Endothelial cell of umbilical vein (primary cell): ENCODE measurements around the gene RSPH6A. TPM values are rescaled to one million over a fixed set of nuclear protein-coding genes. Genes with fewer than 3 reads are reported as not detected.

Experiments used
- BruUV-seq: library from RNA; stranded (reverse); fragments of 400-500 nt; replicated peaks from 2 replicates; lab custom pipeline; 2021; lab: Mats Ljungman, UMichigan
- CTCF ChIA-PET: fragments of 300-600, 350-600 bp; sonication (Branson Sonifier 250); formaldehyde crosslinking; loops from one replicate; lab custom pipeline; 2021; ENCODE audit warnings: antibody characterized with exemption, inconsistent platforms; lab: Charles Lee
- POLR2A ChIA-PET: fragments of 300-600, 350-600 bp; sonication (Branson Sonifier 250); formaldehyde crosslinking; loops from one replicate; lab custom pipeline; 2021; ENCODE audit warnings: antibody characterized with exemption, inconsistent platforms; lab: Charles Lee
- DNase-seq: peaks from one replicate; pipeline ENCODE4 v3.0.0-alpha.2; 2011; ENCODE audit warnings: low read depth, low spot score
- FAIRE-seq: peaks from 2 replicates; lab custom pipeline; 2011; peaks lifted over from hg19 to GRCh38; lab: Jason Lieb, UNC
- H2AFZ ChIP-seq: 2 replicates; pipeline ENCODE4 v1.6.0; 2012; ENCODE audit warnings: low read depth, low read length, control low read depth, inconsistent platforms
- H3K27ac ChIP-seq: 2 replicates; pipeline ENCODE4 v1.5.1; 2011; ENCODE audit warnings: low read depth, mild to moderate bottlenecking, control low read depth, low read length, moderate library complexity; ENCODE audit not compliant: insufficient read depth
- H3K27me3 ChIP-seq, 2 experiments: 2 replicates each; pipeline versions ENCODE4 v1.6.0 to v1.6.1; 2011; ENCODE audit warnings: low read length in 2 of 2, mixed read lengths in 1 of 2; ENCODE audit not compliant: control insufficient read depth in 2 of 2, insufficient read depth in 2 of 2
- H3K36me3 ChIP-seq, 2 experiments: 2 replicates in 1 of 2; 3 replicates in 1 of 2; pipeline ENCODE4 v1.5.1; 2011; ENCODE audit warnings: low read length in 2 of 2, mild to moderate bottlenecking in 1 of 2, moderate library complexity in 1 of 2; ENCODE audit not compliant: control insufficient read depth in 2 of 2, insufficient read depth in 2 of 2; ENCODE audit errors: extremely low read depth in 1 of 2
- H3K4me1 ChIP-seq: 3 replicates; pipeline ENCODE4 v1.5.1; 2011; ENCODE audit warnings: mild to moderate bottlenecking, low read length; ENCODE audit not compliant: control insufficient read depth, insufficient read depth; ENCODE audit errors: extremely low read depth
- H3K4me2 ChIP-seq: 2 replicates; pipeline ENCODE4 v1.6.1; 2011; ENCODE audit warnings: low read length, control low read depth, mixed read lengths; ENCODE audit not compliant: insufficient read depth
- H3K4me3 ChIP-seq, 3 experiments: fragments of 200-600 bp in 1 of 3; sonication (generic), shearing (Covaris generic) in 1 of 3; replicated peaks in 1 of 3; 2 replicates each; pipeline ENCODE4 v1.5.1; 2011 to 2016; ENCODE audit warnings: control low read depth in 3 of 3, low read length in 3 of 3, mild to moderate bottlenecking in 2 of 3, inconsistent platforms in 1 of 3, low read depth in 1 of 3, moderate library complexity in 1 of 3; ENCODE audit not compliant: insufficient read depth in 1 of 3
- H3K79me2 ChIP-seq: 2 replicates; pipeline ENCODE4 v1.6.0; 2012; ENCODE audit warnings: low read length, inconsistent platforms; ENCODE audit not compliant: control insufficient read depth, insufficient read depth
- H3K9ac ChIP-seq: replicated peaks from 2 replicates; pipeline ENCODE3; 2011; ENCODE audit warnings: low read length, control low read depth; ENCODE audit not compliant: insufficient read depth; ENCODE audit errors: extremely low read depth
- H3K9me1 ChIP-seq: replicated peaks from 3 replicates; pipeline ENCODE4 v1.6.0; 2011; ENCODE audit warnings: mild to moderate bottlenecking, low read length; ENCODE audit not compliant: control insufficient read depth, insufficient read depth; ENCODE audit errors: extremely low read depth
- H3K9me3 ChIP-seq: replicated peaks from 2 replicates; pipeline ENCODE4 v1.5.1; 2012; ENCODE audit warnings: low read length, inconsistent platforms; ENCODE audit not compliant: control insufficient read depth, insufficient read depth
- H4K20me1 ChIP-seq: replicated peaks from 2 replicates; pipeline ENCODE3; 2011; ENCODE audit warnings: mild to moderate bottlenecking, low read length; ENCODE audit not compliant: control insufficient read depth, insufficient read depth; ENCODE audit errors: extremely low read depth
- CTCF ChIP-seq, 2 donors: IDR thresholded peaks; 1 replicate in 1 of 2; 2 replicates in 1 of 2; pipeline ENCODE4 v1.5.1; 2011; ENCODE audit warnings: low read length in 2 of 2, mild to moderate bottlenecking in 2 of 2, moderate library complexity in 2 of 2, control low read depth in 1 of 2, inconsistent platforms in 1 of 2, low read depth in 1 of 2; ENCODE audit not compliant: insufficient read depth in 1 of 2; ENCODE audit errors: extremely low read depth in 1 of 2
- EZH2 ChIP-seq: IDR thresholded peaks from 2 replicates; pipeline ENCODE4 v1.6.1; 2012; ENCODE audit warnings: borderline replicate concordance, low read depth, mild to moderate bottlenecking, moderate library complexity, low read length, inconsistent platforms; ENCODE audit not compliant: severe bottlenecking
- FOS ChIP-seq: IDR thresholded peaks from 2 replicates; pipeline ENCODE4 v1.6.1; 2011; ENCODE audit warnings: mild to moderate bottlenecking, low read length, moderate library complexity, borderline replicate concordance; ENCODE audit not compliant: insufficient read depth
- GATA2 ChIP-seq: IDR thresholded peaks from 2 replicates; pipeline ENCODE4 v1.7.0; 2011; ENCODE audit warnings: low read depth, mild to moderate bottlenecking, moderate library complexity, mixed read lengths, low read length; ENCODE audit not compliant: insufficient read length, insufficient read depth
- JUN ChIP-seq: IDR thresholded peaks from 2 replicates; pipeline ENCODE4 v1.6.1; 2011; ENCODE audit warnings: borderline replicate concordance, low read depth; ENCODE audit not compliant: insufficient read length, insufficient read depth
- MAX ChIP-seq: IDR thresholded peaks from 2 replicates; pipeline ENCODE4 v1.6.1; 2011; ENCODE audit not compliant: insufficient read depth, insufficient read length
- MYC ChIP-seq: IDR thresholded peaks from one replicate; pipeline ENCODE4 v1.6.1; 2011; ENCODE audit warnings: mild to moderate bottlenecking, low read depth, low read length
- POLR2A ChIP-seq: IDR thresholded peaks from 2 replicates; pipeline ENCODE4 v1.6.1; 2012; ENCODE audit warnings: low read depth, mild to moderate bottlenecking, control low read depth, low read length
- POLR2AphosphoS5 ChIP-seq: IDR thresholded peaks from 2 replicates; pipeline ENCODE4 v1.6.1; 2012; ENCODE audit warnings: low read depth, mild to moderate bottlenecking, control low read depth, low read length, moderate library complexity; ENCODE audit not compliant: insufficient read depth
- dilution Hi-C: fragments of 300-500 bp; cut with MboI; formaldehyde crosslinking; loops from one replicate; pipeline ENCODE4 v1.15.0; 2019; ENCODE audit warnings: low sequenced_read_pairs; ENCODE audit not compliant: extremely low pct_ligation_motif_present
- intact Hi-C: fragments of 100-400 bp; cut with micrococcal nuclease; formaldehyde crosslinking; loops from one replicate; pipeline ENCODE4 v1.10.0; 2022
- polyA plus RNA-seq, 4 experiments: library from polyadenylated mRNA; depleted of rRNA in 3 of 4; stranded (reverse) in 3 of 4; unstranded in 1 of 4; fragments of >200 nt; gene quantifications; 2 replicates each; pipeline versions ENCODE4 v1.2.1 to v1.2.3, GENCODE V29; 2011 to 2012; ENCODE audit warnings: missing spikeins in 1 of 4
- total RNA-seq: library from RNA; stranded (reverse); gene quantifications from 2 replicates; pipeline ENCODE4 v1.2.3, GENCODE V29; 2021

RSPH6A gene
- total and polyA plus RNA-seq, 2 donors (not counting 3 experiments of a cell fraction or from before 2014, with no cell fraction given) = 0.03 to 0.62 TPM

- BruUV-seq = no TSS peak
- ChIA-PET CTCF (interaction anchor here (0.6 to 4.1 kb wide), 4 partner anchors 7 to 54 kb away, joined by 3 to 35 read pairs (median 4); no protein-coding TSS in a partner anchor), POLR2A (no interaction called here)
- peaks cover 11% of the 10 kb centered on the region for H3K4me1 ChIP-seq
- H3K27ac ChIP-seq = no peak overlapping the region
- H3K4me3 ChIP-seq = no peak overlapping the region
- H4K20me1 ChIP-seq = no peaks in the 10 kb centered on the region
- H2AFZ ChIP-seq = no peak overlapping the region
- no peak overlapping the region for H3K9ac ChIP-seq
- H3K79me2 ChIP-seq = no peaks in the 10 kb centered on the region
- no peaks in the 10 kb centered on the region for H3K9me3 ChIP-seq
- FAIRE-seq (no peak), DNase-seq (no peak)
- peaks cover 13 to 59% of the 10 kb centered on the region in 2 experiments for H3K36me3 ChIP-seq
- no peaks in the 10 kb centered on the region for H3K9me1 ChIP-seq
- no peaks in the 10 kb centered on the region for H3K27me3 ChIP-seq
- TF ChIP-seq EZH2 (no peak), FOS (no peak), POLR2A (no peak), JUN (no peak), CTCF (IDR thresholded peaks at IDR 0.05; ENCODE audit: extremely low read depth in 1 of 2, insufficient read depth in 1 of 2, low read depth in 1 of 2, low read length in 2 of 2) (no peak), GATA2 (no peak), MAX (no peak), MYC (no peak), POLR2AphosphoS5 (no peak)
- intact Hi-C loops (no loop called here), dilution Hi-C loops (no loop called here)
- no peak overlapping the region for H3K4me2 ChIP-seq
These were observed 9.6 kb upstream of the RSPH6A start for GRCh38 chr19:45824531-45825262.
